Uterus (tissue), 4 donors: Measurements from ENCODE around the gene THAP11. TPM values are rescaled to one million over a fixed set of nuclear protein-coding genes. Genes with fewer than 3 reads are reported as not detected.

Experiments
- DNase-seq, 2 donors: peaks; one replicate each; pipeline ENCODE4 v3.0.0-alpha.2; 2019 to 2020
- H3K27ac ChIP-seq, 2 donors: fragments of 200-600 bp; sonication (generic); 1 replicate in 1 of 2; 2 replicates in 1 of 2; pipeline ENCODE4 v1.5.1; 2016 to 2018
- H3K27me3 ChIP-seq, 2 donors: fragments of 200-600 bp; sonication (generic); one replicate each; pipeline ENCODE4 v1.5.1; 2018 to 2019; ENCODE audit warnings: control low read depth in 1 of 2
- H3K36me3 ChIP-seq, 2 donors: fragments of 200-600 bp; sonication (generic); one replicate each; pipeline ENCODE4 v1.5.1; 2019; ENCODE audit warnings: control low read depth in 1 of 2
- H3K4me1 ChIP-seq, 2 donors: fragments of 200-600 bp; sonication (generic); one replicate each; pipeline ENCODE4 v1.5.1; 2018 to 2019; ENCODE audit warnings: control low read depth in 1 of 2
- H3K4me3 ChIP-seq, 2 donors: fragments of 200-600 bp; sonication (generic); 1 replicate in 1 of 2; 2 replicates in 1 of 2; pipeline ENCODE4 v1.5.1; 2018 to 2019; ENCODE audit warnings: mild to moderate bottlenecking in 1 of 2
- H3K9me3 ChIP-seq, 2 donors: fragments of 200-600 bp; sonication (generic); one replicate each; pipeline ENCODE4 v1.5.1; 2019; ENCODE audit warnings: control low read depth in 1 of 2
- POLR2A ChIP-seq, 2 donors: fragments of 450-650 bp; IDR thresholded peaks; one replicate each; pipeline ENCODE4 v1.6.1; 2016; ENCODE audit warnings: antibody characterized with exemption in 2 of 2, mild to moderate bottlenecking in 1 of 2, moderate library complexity in 1 of 2
- intact Hi-C: fragments of 100-400 bp; cut with DNase I; formaldehyde crosslinking; loops from one replicate; pipeline ENCODE4 v1.15.1; 2023; ENCODE audit warnings: low total_unique reads
- total RNA-seq, 4 donors: library from RNA; depleted of rRNA in 3 of 4; stranded (reverse); fragments of >200 nt in 3 of 4; gene quantifications; one replicate each; pipeline versions ENCODE4 v1.1.0 to v1.2.4, GENCODE V29; 2014 to 2023
- TF ChIP-seq, protein P1 (sequence below), 4 experiments: fragments of 200-600 bp in 2 of 4; fragments of 450-650 bp in 2 of 4; sonication (generic) in 2 of 4; IDR thresholded peaks; one replicate each; pipeline ENCODE4 v1.5.1; 2016 to 2019; ENCODE audit warnings: antibody characterized with exemption in 4 of 4, mild to moderate bottlenecking in 2 of 4, moderate library complexity in 1 of 4
- donor health status: DM: yes; HTN: yes; CAD: no.

The THAP11 gene
- total RNA-seq, 4 donors from 2014 or later = 43.3 to 105 (median 57.6) TPM

DNA sequence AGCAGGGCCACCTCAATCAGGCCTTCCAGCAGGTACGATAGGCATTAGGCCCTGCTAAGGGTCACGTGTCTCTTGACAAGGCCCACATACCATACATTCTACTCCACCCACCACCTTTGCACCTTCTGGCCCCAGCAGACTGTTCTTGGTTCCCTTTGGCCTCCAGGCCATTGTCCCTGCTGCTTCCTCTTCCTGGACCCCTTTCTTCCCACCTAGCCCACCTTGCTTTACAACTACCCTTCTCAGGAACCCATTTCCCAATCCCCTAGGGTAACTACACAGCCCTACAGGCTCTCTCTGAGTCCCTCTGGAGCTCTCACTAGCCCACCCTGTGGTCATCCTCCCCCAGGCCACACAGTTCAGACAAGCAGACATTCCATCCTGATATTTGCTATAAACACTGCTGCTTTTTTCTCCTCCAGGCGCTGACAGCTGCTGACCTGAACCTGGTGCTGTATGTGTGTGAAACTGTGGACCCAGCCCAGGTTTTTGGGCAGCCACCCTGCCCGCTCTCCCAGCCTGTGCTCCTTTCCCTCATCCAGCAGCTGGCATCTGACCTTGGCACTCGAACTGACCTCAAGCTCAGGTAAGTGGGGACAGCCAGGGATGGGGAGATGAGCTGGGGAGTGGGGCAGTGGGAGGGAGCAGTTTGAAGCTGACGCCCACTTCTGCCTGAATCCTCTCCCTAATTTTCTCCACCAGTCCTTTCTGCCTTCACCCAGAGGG is 41.2 kb downstream of the THAP11 start:
- H3K27ac ChIP-seq = peak overlapping the region in 1 of 2 donors; percentile 72
- TF ChIP-seq, protein P1, sequence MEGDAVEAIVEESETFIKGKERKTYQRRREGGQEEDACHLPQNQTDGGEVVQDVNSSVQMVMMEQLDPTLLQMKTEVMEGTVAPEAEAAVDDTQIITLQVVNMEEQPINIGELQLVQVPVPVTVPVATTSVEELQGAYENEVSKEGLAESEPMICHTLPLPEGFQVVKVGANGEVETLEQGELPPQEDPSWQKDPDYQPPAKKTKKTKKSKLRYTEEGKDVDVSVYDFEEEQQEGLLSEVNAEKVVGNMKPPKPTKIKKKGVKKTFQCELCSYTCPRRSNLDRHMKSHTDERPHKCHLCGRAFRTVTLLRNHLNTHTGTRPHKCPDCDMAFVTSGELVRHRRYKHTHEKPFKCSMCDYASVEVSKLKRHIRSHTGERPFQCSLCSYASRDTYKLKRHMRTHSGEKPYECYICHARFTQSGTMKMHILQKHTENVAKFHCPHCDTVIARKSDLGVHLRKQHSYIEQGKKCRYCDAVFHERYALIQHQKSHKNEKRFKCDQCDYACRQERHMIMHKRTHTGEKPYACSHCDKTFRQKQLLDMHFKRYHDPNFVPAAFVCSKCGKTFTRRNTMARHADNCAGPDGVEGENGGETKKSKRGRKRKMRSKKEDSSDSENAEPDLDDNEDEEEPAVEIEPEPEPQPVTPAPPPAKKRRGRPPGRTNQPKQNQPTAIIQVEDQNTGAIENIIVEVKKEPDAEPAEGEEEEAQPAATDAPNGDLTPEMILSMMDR (IDR thresholded peaks at IDR 0.05) = no peak
- TF ChIP-seq POLR2A (IDR thresholded peaks at IDR 0.05) = no peak

DNA sequence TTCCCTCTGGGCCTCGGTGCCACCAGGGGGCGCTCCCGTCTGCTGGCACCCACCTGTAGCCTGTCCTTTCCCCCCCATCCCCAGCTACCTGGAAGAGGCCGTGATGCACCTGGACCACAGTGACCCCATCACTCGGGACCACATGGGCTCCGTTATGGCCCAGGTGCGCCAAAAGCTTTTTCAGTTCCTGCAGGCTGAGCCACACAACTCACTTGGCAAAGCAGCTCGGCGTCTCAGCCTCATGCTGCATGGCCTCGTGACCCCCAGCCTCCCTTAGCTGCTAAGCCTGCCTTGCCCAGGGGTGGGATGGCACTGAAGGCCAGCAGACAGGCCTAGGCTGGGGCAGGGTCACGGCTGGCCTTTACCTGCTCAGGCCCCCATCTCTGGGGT is 41.7 kb downstream of the THAP11 start:
- intact Hi-C loops = loop anchor here (5.0 kb wide), 1 partner anchor 43 kb away; no protein-coding TSS in a partner anchor
- peak; percentile 48 to 52 for DNase-seq
- no peaks in the 10 kb centered on the region for H3K36me3 ChIP-seq

More for the DNA sequence above, 41.2 kb downstream of the THAP11 start:
- Histone ChIP-seq H3K4me1 (peaks cover 0 to 5% of the 10 kb centered on the region in 2 donors), H3K4me3 (no peak overlapping the region), H3K36me3 (no peaks in the 10 kb centered on the region), H3K9me3 (no peaks in the 10 kb centered on the region), H3K27me3 (no peaks in the 10 kb centered on the region)
- DNase-seq = no peak
- intact Hi-C loops = loop anchor here (5.0 kb wide), 1 partner anchor 44 kb away; no protein-coding TSS in a partner anchor

GRCh38 chr16:67884684-67885083 is 42.6 kb downstream of the THAP11 start, which contains the start of gene NRN1L:
Gene NRN1L (plus strand): TSS chr16:67884885. CDS start chr16:67884904, 19 bp downstream.
- H3K4me3 ChIP-seq = no peak within 1 kb of the TSS
- no peaks in the 10 kb centered on the region for H3K27me3 ChIP-seq
- H3K4me1 ChIP-seq = peaks cover 0 to 5% of the 10 kb centered on the region in 2 donors
- intact Hi-C loops = loop anchor here (5.0 kb wide), 1 partner anchor 43 kb away; no protein-coding TSS in a partner anchor
- no peaks in the 10 kb centered on the region for H3K9me3 ChIP-seq
- peak; percentile 92 to 93 for DNase-seq
- peak in 1 of 2 donors; percentile 17 for TF ChIP-seq POLR2A (IDR thresholded peaks at IDR 0.05)
- TF ChIP-seq, protein P1 (IDR thresholded peaks at IDR 0.05) = no peak
- peak within 1 kb of the TSS; percentile 60 to 76 for H3K27ac ChIP-seq
- H3K36me3 ChIP-seq = no peaks in the 10 kb centered on the region

More for the DNA sequence above, 41.7 kb downstream of the THAP11 start:
- H3K27me3 ChIP-seq = no peaks in the 10 kb centered on the region
- H3K9me3 ChIP-seq = no peaks in the 10 kb centered on the region
- TF ChIP-seq, protein P1 (IDR thresholded peaks at IDR 0.05) = peak; percentile 66 to 80 (median 75)
- TF ChIP-seq POLR2A (IDR thresholded peaks at IDR 0.05) = no peak
- H3K27ac ChIP-seq = peak overlapping the region; percentile 38 to 72
- no peak overlapping the region for H3K4me3 ChIP-seq
- peaks cover 0 to 5% of the 10 kb centered on the region in 2 donors for H3K4me1 ChIP-seq

- no peaks in the 10 kb centered on the region for H3K36me3 ChIP-seq
- no peak for DNase-seq
- H3K9me3 ChIP-seq = no peaks in the 10 kb centered on the region
- no peak overlapping the region for H3K4me3 ChIP-seq
- peaks cover 0 to 5% of the 10 kb centered on the region in 2 donors for H3K4me1 ChIP-seq
- intact Hi-C loops = no loop called here
- peak overlapping the region in 1 of 2 donors; percentile 76 for H3K27ac ChIP-seq
- H3K27me3 ChIP-seq = no peaks in the 10 kb centered on the region
- no peak for TF ChIP-seq POLR2A (IDR thresholded peaks at IDR 0.05)
- TF ChIP-seq, protein P1 (IDR thresholded peaks at IDR 0.05) = no peak
Observed at GRCh38 chr16:67885545-67885944, 43.4 kb downstream of the THAP11 start.

- intact Hi-C loops = no loop called here
- no peak overlapping the region for H3K4me3 ChIP-seq
- no peaks in the 10 kb centered on the region for H3K36me3 ChIP-seq
- H3K4me1 ChIP-seq = peaks cover 0 to 5% of the 10 kb centered on the region in 2 donors
- no peaks in the 10 kb centered on the region for H3K27me3 ChIP-seq
- H3K9me3 ChIP-seq = no peaks in the 10 kb centered on the region
- TF ChIP-seq, protein P1 (IDR thresholded peaks at IDR 0.05) = no peak
- TF ChIP-seq POLR2A (IDR thresholded peaks at IDR 0.05) = no peak
- H3K27ac ChIP-seq = no peak overlapping the region
- DNase-seq = no peak
Observed at GRCh38 chr16:67885976-67886375, 43.9 kb downstream of the THAP11 start.
